HEK293T (cell line): Measurements from ENCODE around the gene SP140L.

Experiments
- CTCF ChIA-PET: fragments of 350-600 bp; formaldehyde crosslinking; extraction: SDS; loops from one replicate; lab custom pipeline; 2021; ENCODE audit warnings: antibody characterized with exemption, inconsistent platforms; lab: Yijun Ruan, JAX
- POLR2A ChIA-PET: fragments of 350-600 bp; formaldehyde crosslinking; extraction: SDS; loops from one replicate; lab custom pipeline; 2020; ENCODE audit warnings: antibody characterized with exemption, inconsistent platforms; lab: Yijun Ruan, JAX
- DNase-seq: peaks from one replicate; pipeline ENCODE4 v3.0.0; 2012; ENCODE audit warnings: mixed read lengths; ENCODE audit errors: extremely low spot score
- ARNT ChIP-seq: fragments of 450-650 bp; IDR thresholded peaks from 2 replicates; pipeline ENCODE4 v1.6.1; 2017; ENCODE audit warnings: mild to moderate bottlenecking
- BHLHE40 ChIP-seq: fragments of 450-650 bp; IDR thresholded peaks from 2 replicates; pipeline ENCODE4 v1.6.1; 2016; ENCODE audit warnings: mild to moderate bottlenecking, moderate library complexity, borderline replicate concordance
- CTBP1 ChIP-seq: fragments of 450-650 bp; IDR thresholded peaks from 2 replicates; pipeline ENCODE4 v1.6.1; 2016; ENCODE audit warnings: borderline replicate concordance
- ELF4 ChIP-seq: fragments of 450-650 bp; IDR thresholded peaks from 2 replicates; pipeline ENCODE4 v1.6.1; 2017; ENCODE audit warnings: antibody characterized with exemption
- FOXA1 ChIP-seq: fragments of 450-650 bp; IDR thresholded peaks from 2 replicates; pipeline ENCODE4 v1.6.1; 2016; ENCODE audit warnings: mild to moderate bottlenecking
- FOXK2 ChIP-seq: fragments of 450-650 bp; IDR thresholded peaks from 2 replicates; pipeline ENCODE4 v1.6.1; 2016; ENCODE audit warnings: mild to moderate bottlenecking
- FOXM1 ChIP-seq: fragments of 450-650 bp; IDR thresholded peaks from 2 replicates; pipeline ENCODE4 v1.6.1; 2017; ENCODE audit warnings: mild to moderate bottlenecking, borderline replicate concordance
- HDGF ChIP-seq: fragments of 450-650 bp; IDR thresholded peaks from 2 replicates; pipeline ENCODE4 v1.6.1; 2017; ENCODE audit warnings: antibody characterized with exemption, borderline replicate concordance
- L3MBTL2 ChIP-seq: fragments of 450-650 bp; conservative IDR thresholded peaks from 2 replicates; pipeline ENCODE4 v1.6.1; 2016; ENCODE audit warnings: mild to moderate bottlenecking
- LEF1 ChIP-seq: fragments of 450-650 bp; IDR thresholded peaks from 2 replicates; pipeline ENCODE4 v1.6.1; 2017; ENCODE audit warnings: mild to moderate bottlenecking, borderline replicate concordance
- NFRKB ChIP-seq: fragments of 450-650 bp; IDR thresholded peaks from 2 replicates; pipeline ENCODE4 v1.6.1; 2016; ENCODE audit warnings: mild to moderate bottlenecking, moderate library complexity
- PKNOX1 ChIP-seq: fragments of 450-650 bp; IDR thresholded peaks from 2 replicates; pipeline ENCODE4 v1.6.1; 2016
- SP1 ChIP-seq: fragments of 450-650 bp; IDR thresholded peaks from 2 replicates; pipeline ENCODE4 v1.6.1; 2017
- SUZ12 ChIP-seq: fragments of 450-650 bp; IDR thresholded peaks from 2 replicates; pipeline ENCODE4 v1.6.1; 2016; ENCODE audit warnings: mild to moderate bottlenecking
- TARDBP ChIP-seq: fragments of 450-650 bp; IDR thresholded peaks from 2 replicates; pipeline ENCODE4 v1.6.1; 2016
- ZNF384 ChIP-seq: fragments of 450-650 bp; IDR thresholded peaks from 2 replicates; pipeline ENCODE4 v1.6.1; 2016

SP140L gene

DNA sequence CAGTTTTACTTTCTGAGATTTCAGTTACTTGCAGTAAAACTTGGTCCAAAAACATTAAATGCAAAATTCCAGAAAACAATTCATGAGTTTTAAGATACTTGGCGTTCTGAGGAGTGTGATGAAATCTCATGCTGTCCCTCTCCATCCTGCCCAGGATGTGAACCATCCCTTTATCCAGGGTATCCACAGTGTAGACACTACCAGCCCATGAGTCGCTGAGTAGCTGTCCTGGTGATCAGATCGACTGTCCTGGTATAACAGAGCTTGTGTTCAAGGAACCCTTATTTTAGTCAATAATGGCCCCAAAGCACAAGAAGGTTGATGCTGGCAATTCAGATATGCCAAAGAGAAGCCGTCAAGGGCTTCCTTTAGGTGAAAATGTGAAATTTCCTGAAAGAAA, 92.2 kb downstream of the SP140L start:
- DNase-seq: no peak
- no peak for TF ChIP-seq PKNOX1
- no peak for TF ChIP-seq ZNF384
- TF ChIP-seq FOXM1: no peak
- no peak for TF ChIP-seq FOXK2
- TF ChIP-seq LEF1: no peak
- TF ChIP-seq ARNT: no peak
- TF ChIP-seq CTBP1: no peak
- CTCF ChIA-PET: no interaction called here
- POLR2A ChIA-PET: no interaction called here

- ChIA-PET CTCF (no interaction called here), POLR2A (no interaction called here)
- TF ChIP-seq TARDBP: no peak
- TF ChIP-seq ELF4: no peak
- no peak for TF ChIP-seq FOXM1
- no peak for TF ChIP-seq ZNF384
- no peak for TF ChIP-seq CTBP1
- no peak for TF ChIP-seq PKNOX1
- no peak for TF ChIP-seq HDGF
- DNase-seq: no peak
These were observed 95.2 kb downstream of the SP140L start for GRCh38 chr2:230422149-230422548.

- TF ChIP-seq TARDBP (no peak), ARNT (no peak), ZNF384 (no peak), FOXA1 (no peak), PKNOX1 (no peak), BHLHE40 (no peak), ELF4 (no peak), FOXM1 (no peak), LEF1 (no peak), HDGF (no peak), NFRKB (no peak), CTBP1 (no peak), SP1 (no peak), SUZ12 (no peak), L3MBTL2 (no peak), FOXK2 (no peak)
- no peak for DNase-seq
- POLR2A ChIA-PET: no interaction called here
- CTCF ChIA-PET: no interaction called here
These were observed 97.0 kb downstream of the SP140L start for GRCh38 chr2:230423851-230424458.

GRCh38 chr2:230425377-230425776, 98.4 kb downstream of the SP140L start:
- ChIA-PET CTCF (no interaction called here), POLR2A (no interaction called here)
- no peak for DNase-seq
- TF ChIP-seq FOXK2 (no peak), ARNT (no peak), PKNOX1 (no peak), FOXA1 (no peak), L3MBTL2 (no peak), ELF4 (no peak), SUZ12 (no peak), ZNF384 (no peak), BHLHE40 (no peak), CTBP1 (no peak), NFRKB (no peak), TARDBP (no peak), HDGF (no peak), SP1 (no peak), LEF1 (no peak)

GRCh38 chr2:230429513-230429912, 102.5 kb downstream of the SP140L start:
- CTCF ChIA-PET: no interaction called here

GRCh38 chr2:230430957-230431910, 104.2 kb downstream of the SP140L start:
- no peak for DNase-seq
- TF ChIP-seq BHLHE40 (no peak), HDGF (no peak), FOXK2 (no peak), NFRKB (no peak), L3MBTL2 (no peak), ZNF384 (no peak), FOXA1 (no peak), FOXM1 (no peak), ELF4 (no peak), ARNT (no peak), PKNOX1 (no peak), SUZ12 (no peak), LEF1 (no peak), CTBP1 (no peak), SP1 (no peak), TARDBP (no peak)
- POLR2A ChIA-PET: no interaction called here
- CTCF ChIA-PET: no interaction called here

More at GRCh38 chr2:230429513-230429912, 102.5 kb downstream of the SP140L start:
- TF ChIP-seq ZNF384: no peak
- no peak for DNase-seq
- POLR2A ChIA-PET: no interaction called here
